Measurements from ENCODE around the gene STOX2.

- TF ChIP-seq CTCF (IDR thresholded peaks at IDR 0.05; ENCODE audit: insufficient read depth, low read depth, low read length): no peak
- TF ChIP-seq EZH2 (IDR thresholded peaks at IDR 0.05; ENCODE audit: insufficient read depth, low read length): no peak
Measured at GRCh38 chr4:184019667-184020623, 114.8 kb downstream of the STOX2 start.
